Measurements from ENCODE around the gene GPX3. TPM values are rescaled to one million over a fixed set of nuclear protein-coding genes. Genes with fewer than 3 reads are reported as not detected.

Gene GPX3
- total and polyA plus RNA-seq, 2 of the 13 experiments (the other 11 are each of a cell fraction or from before 2014, with no cell fraction given), result 33.8 to 1,892 TPM

DNA sequence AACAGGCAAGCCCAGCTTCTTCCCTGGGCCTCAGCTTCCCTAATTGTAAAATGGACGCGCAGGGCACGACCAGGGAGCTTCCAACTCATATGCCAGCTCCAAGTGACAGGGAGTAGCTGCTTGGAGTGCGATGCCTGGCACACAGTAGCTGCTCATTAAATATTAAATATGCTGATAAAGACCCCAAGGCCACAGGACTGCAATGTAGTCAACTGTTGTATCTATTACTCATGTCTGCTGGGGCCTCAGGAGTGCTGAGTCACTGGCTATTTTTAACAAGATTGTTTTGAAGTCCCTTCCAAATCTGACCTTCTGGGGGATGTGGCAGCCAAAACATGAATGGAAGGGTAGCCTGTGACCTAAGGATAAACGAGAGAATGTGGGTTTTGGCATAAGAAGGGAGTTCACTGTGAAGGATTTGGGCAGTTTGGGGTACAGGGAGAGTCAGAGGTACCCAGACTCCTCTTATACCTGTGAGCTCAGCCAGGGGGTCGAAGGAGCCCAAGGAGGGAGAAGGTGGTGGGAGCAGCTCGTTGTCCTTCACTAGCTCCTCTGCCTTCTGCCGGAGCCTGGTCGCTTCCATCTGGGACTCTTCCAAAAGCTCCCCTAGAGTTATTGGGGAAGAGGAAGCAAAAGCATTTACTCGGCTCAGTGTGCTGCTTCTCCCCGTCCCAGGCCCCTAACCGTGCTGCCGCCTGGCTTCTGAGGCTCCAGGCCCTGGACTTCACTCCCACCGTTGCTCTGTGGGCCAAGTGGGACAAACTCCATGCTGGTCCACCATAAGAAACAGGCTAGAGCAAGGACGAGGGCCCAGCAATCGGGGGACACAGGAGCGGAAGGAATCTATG, 43.0 kb downstream of the GPX3 start (continued):
- TF ChIP-seq, protein P1, sequence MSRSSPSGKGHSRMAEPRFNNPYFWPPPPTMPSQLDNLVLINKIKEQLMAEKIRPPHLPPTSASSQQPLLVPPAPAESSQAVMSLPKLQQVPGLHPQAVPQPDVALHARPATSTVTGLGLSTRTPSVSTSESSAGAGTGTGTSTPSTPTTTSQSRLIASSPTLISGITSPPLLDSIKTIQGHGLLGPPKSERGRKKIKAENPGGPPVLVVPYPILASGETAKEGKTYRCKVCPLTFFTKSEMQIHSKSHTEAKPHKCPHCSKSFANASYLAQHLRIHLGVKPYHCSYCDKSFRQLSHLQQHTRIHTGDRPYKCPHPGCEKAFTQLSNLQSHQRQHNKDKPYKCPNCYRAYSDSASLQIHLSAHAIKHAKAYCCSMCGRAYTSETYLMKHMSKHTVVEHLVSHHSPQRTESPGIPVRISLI (CRISPR knock-in tag; IDR thresholded peaks at IDR 0.05; ENCODE audit: borderline replicate concordance), result no peak
- TF ChIP-seq ZNF430 (CRISPR knock-in tag; IDR thresholded peaks at IDR 0.05) (no peak), HNF4G (IDR thresholded peaks at IDR 0.05; ENCODE audit: borderline replicate concordance, low read depth, low read length) (no peak), HNF4G (CRISPR knock-in tag; IDR thresholded peaks at IDR 0.05; ENCODE audit: borderline replicate concordance, low read depth) (no peak), ZNF616 (CRISPR knock-in tag; IDR thresholded peaks at IDR 0.05; ENCODE audit: low read depth) (no peak), MTF1 (CRISPR knock-in tag; IDR thresholded peaks at IDR 0.05) (no peak), ZNF629 (CRISPR knock-in tag; conservative IDR thresholded peaks at IDR 0.05) (peak; percentile 63), ZNF337 (CRISPR knock-in tag; IDR thresholded peaks at IDR 0.05; ENCODE audit: borderline replicate concordance, low read depth) (no peak), AKAP8 (CRISPR knock-in tag; IDR thresholded peaks at IDR 0.05) (no peak), REPIN1 (CRISPR knock-in tag; IDR thresholded peaks at IDR 0.05; ENCODE audit: borderline replicate concordance, low read depth) (no peak), EEA1 (CRISPR knock-in tag; IDR thresholded peaks at IDR 0.05; ENCODE audit: borderline replicate concordance) (no peak), ZSCAN22 (CRISPR knock-in tag; IDR thresholded peaks at IDR 0.05) (no peak), ZNF839 (CRISPR knock-in tag; IDR thresholded peaks at IDR 0.05; ENCODE audit: borderline replicate concordance) (no peak), POLR2AphosphoS5 (IDR thresholded peaks at IDR 0.05; ENCODE audit: low read depth, low read length) (no peak), ZZZ3 (CRISPR knock-in tag; IDR thresholded peaks at IDR 0.05; ENCODE audit: borderline replicate concordance) (no peak)
- TF ChIP-seq, protein P2, sequence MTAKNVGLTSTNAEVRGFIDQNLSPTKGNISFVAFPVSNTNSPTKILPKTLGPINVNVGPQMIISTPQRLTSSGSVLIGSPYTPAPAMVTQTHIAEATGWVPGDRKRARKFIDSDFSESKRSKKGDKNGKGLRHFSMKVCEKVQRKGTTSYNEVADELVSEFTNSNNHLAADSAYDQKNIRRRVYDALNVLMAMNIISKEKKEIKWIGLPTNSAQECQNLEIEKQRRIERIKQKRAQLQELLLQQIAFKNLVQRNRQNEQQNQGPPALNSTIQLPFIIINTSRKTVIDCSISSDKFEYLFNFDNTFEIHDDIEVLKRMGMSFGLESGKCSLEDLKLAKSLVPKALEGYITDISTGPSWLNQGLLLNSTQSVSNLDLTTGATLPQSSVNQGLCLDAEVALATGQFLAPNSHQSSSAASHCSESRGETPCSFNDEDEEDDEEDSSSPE (CRISPR knock-in tag; IDR thresholded peaks at IDR 0.05), result no peak
- TF ChIP-seq, protein P3, sequence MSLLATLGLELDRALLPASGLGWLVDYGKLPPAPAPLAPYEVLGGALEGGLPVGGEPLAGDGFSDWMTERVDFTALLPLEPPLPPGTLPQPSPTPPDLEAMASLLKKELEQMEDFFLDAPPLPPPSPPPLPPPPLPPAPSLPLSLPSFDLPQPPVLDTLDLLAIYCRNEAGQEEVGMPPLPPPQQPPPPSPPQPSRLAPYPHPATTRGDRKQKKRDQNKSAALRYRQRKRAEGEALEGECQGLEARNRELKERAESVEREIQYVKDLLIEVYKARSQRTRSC (CRISPR knock-in tag; IDR thresholded peaks at IDR 0.05; ENCODE audit: low read depth), result no peak
- TF ChIP-seq, protein P4, sequence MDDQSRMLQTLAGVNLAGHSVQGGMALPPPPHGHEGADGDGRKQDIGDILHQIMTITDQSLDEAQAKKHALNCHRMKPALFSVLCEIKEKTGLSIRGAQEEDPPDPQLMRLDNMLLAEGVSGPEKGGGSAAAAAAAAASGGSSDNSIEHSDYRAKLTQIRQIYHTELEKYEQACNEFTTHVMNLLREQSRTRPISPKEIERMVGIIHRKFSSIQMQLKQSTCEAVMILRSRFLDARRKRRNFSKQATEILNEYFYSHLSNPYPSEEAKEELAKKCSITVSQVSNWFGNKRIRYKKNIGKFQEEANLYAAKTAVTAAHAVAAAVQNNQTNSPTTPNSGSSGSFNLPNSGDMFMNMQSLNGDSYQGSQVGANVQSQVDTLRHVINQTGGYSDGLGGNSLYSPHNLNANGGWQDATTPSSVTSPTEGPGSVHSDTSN (CRISPR knock-in tag; IDR thresholded peaks at IDR 0.05; ENCODE audit: borderline replicate concordance), result no peak
- TF ChIP-seq, protein P5, sequence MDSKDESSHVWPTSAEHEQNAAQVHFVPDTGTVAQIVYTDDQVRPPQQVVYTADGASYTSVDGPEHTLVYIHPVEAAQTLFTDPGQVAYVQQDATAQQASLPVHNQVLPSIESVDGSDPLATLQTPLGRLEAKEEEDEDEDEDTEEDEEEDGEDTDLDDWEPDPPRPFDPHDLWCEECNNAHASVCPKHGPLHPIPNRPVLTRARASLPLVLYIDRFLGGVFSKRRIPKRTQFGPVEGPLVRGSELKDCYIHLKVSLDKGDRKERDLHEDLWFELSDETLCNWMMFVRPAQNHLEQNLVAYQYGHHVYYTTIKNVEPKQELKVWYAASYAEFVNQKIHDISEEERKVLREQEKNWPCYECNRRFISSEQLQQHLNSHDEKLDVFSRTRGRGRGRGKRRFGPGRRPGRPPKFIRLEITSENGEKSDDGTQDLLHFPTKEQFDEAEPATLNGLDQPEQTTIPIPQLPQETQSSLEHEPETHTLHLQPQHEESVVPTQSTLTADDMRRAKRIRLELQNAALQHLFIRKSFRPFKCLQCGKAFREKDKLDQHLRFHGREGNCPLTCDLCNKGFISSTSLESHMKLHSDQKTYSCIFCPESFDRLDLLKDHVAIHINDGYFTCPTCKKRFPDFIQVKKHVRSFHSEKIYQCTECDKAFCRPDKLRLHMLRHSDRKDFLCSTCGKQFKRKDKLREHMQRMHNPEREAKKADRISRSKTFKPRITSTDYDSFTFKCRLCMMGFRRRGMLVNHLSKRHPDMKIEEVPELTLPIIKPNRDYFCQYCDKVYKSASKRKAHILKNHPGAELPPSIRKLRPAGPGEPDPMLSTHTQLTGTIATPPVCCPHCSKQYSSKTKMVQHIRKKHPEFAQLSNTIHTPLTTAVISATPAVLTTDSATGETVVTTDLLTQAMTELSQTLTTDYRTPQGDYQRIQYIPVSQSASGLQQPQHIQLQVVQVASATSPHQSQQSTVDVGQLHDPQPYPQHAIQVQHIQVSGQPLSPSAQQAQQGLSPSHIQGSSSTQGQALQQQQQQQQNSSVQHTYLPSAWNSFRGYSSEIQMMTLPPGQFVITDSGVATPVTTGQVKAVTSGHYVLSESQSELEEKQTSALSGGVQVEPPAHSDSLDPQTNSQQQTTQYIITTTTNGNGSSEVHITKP (CRISPR knock-in tag; IDR thresholded peaks at IDR 0.05; ENCODE audit: low read depth), result no peak
- TF ChIP-seq, protein P6, sequence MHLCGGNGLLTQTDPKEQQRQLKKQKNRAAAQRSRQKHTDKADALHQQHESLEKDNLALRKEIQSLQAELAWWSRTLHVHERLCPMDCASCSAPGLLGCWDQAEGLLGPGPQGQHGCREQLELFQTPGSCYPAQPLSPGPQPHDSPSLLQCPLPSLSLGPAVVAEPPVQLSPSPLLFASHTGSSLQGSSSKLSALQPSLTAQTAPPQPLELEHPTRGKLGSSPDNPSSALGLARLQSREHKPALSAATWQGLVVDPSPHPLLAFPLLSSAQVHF (CRISPR knock-in tag; IDR thresholded peaks at IDR 0.05), result no peak
